Stomach (tissue), 19 donors: ENCODE results near the gene NR1I3. TPM values are rescaled to one million over a fixed set of nuclear protein-coding genes. Genes with fewer than 3 reads are reported as not detected.
A peak's percentile ranks its signal among the peaks of the same experiment; 100 is the strongest.

Experiments
- DNase-seq, 2 donors: peaks; one replicate each; pipeline versions ENCODE4 v3.0.0 to v3.0.0-alpha.2; 2013 to 2019
- H3K27ac ChIP-seq, 5 donors: fragments of 200-600 bp in 4 of 5; sonication (generic) in 4 of 5; one replicate each; pipeline ENCODE4 v1.5.1; 2013 to 2019; ENCODE audit warnings: mild to moderate bottlenecking in 1 of 5, moderate library complexity in 1 of 5
- H3K27me3 ChIP-seq, 3 donors: fragments of 200-600 bp; sonication (generic); one replicate each; pipeline ENCODE4 v1.5.1; 2017 to 2019; ENCODE audit warnings: mixed run types in 1 of 3
- H3K36me3 ChIP-seq, 4 donors: fragments of 200-600 bp; sonication (generic); 1 replicate in 3 of 4; 2 replicates in 1 of 4; pipeline ENCODE4 v1.5.1; 2016 to 2019
- H3K4me1 ChIP-seq, 4 donors: fragments of 200-600 bp; sonication (generic); one replicate each; pipeline ENCODE4 v1.5.1; 2016 to 2019
- H3K4me3 ChIP-seq, 4 donors: fragments of 200-600 bp; sonication (generic) in 3 of 4; one replicate each; pipeline ENCODE4 v1.5.1; 2016 to 2019; ENCODE audit warnings: mild to moderate bottlenecking in 1 of 4
- H3K9me3 ChIP-seq, 4 donors: fragments of 200-600 bp; sonication (generic); one replicate each; pipeline ENCODE4 v1.5.1; 2016 to 2019
- CTCF ChIP-seq, 7 experiments: fragments of 450-650 bp in 4 of 7; fragments of 200-600 bp in 3 of 7; sonication (generic) in 3 of 7; IDR thresholded peaks; one replicate each; pipeline ENCODE4 v1.5.1; 2016 to 2019; ENCODE audit warnings: antibody characterized with exemption in 7 of 7, control low read depth in 2 of 7, mild to moderate bottlenecking in 1 of 7
- EP300 ChIP-seq: sonication (generic); formaldehyde crosslinking; IDR thresholded peaks from one replicate; pipeline ENCODE4 v1.6.1; 2017; ENCODE audit warnings: antibody characterized with exemption
- POLR2A ChIP-seq, 4 donors: fragments of 450-650 bp; IDR thresholded peaks; one replicate each; pipeline ENCODE4 v1.6.1; 2016; ENCODE audit warnings: antibody characterized with exemption in 4 of 4, control low read depth in 2 of 4, mild to moderate bottlenecking in 1 of 4, moderate library complexity in 1 of 4
- POLR2AphosphoS5 ChIP-seq, 3 donors: sonication (generic); formaldehyde crosslinking; IDR thresholded peaks; one replicate each; pipeline ENCODE4 v1.6.1; 2016; ENCODE audit warnings: antibody characterized with exemption in 3 of 3
- WGBS, 5 donors: extraction: QIAGEN DNeasy Blood & Tissue Kit in 3 of 5; methylation state at CpG; one replicate each; pipeline versions ENCODE4 v1.1.5 to v1.1.7; 2013 to 2018; 5-methylcytosine and 5-hydroxymethylcytosine counted together
- intact Hi-C: fragments of 100-400 bp; cut with DNase I; formaldehyde crosslinking; loops from one replicate; pipeline ENCODE4 v1.15.1; 2023; ENCODE audit warnings: low total_unique reads
- long read RNA-seq, 10 donors: transcript quantifications; one replicate each; lab custom pipeline, GENCODE V29; 2026
- polyA plus RNA-seq, 3 donors: library from polyadenylated mRNA; stranded (reverse); fragments of 200-250 nt; gene quantifications; one replicate each; pipeline ENCODE4 v1.2.3, GENCODE V29; 2013
- total RNA-seq, 5 donors: library from RNA; depleted of rRNA; stranded (reverse); fragments of >200 nt; gene quantifications; one replicate each; pipeline versions ENCODE4 v1.1.0 to v1.2.3, GENCODE V29; 2014 to 2016
- donor health status: healthy with polysubstance abuse.
- donor health status: Bipolar disorder and iron deficiency.
- donor health status: healthy.

NR1I3 gene
- total RNA-seq (under 1 TPM in 1 of 5 donors, not detected in 4; 0.55 TPM), polyA plus RNA-seq (not detected)
- long read RNA-seq, donor 1 = 0 reads
- long read RNA-seq, donor 2, partial matches to known transcripts = 0 of 1 reads
- long read RNA-seq, donor 2, other reads (novel, unspliced or antisense) = 0 of 1 reads
- long read RNA-seq, donor 3 = 0 reads
- long read RNA-seq, donor 4 = 0 reads
- long read RNA-seq, donor 5 = 0 reads
- long read RNA-seq, donor 6 = 0 reads
- long read RNA-seq, donor 7 = 0 reads
- long read RNA-seq, donor 8 = 0 reads
- long read RNA-seq, donor 9 = 0 reads
- long read RNA-seq, donor 10 = 0 reads

- Histone ChIP-seq H3K27me3 (peaks cover 0 to 6% (median 0%) of the 10 kb centered on the region in 3 donors), H3K4me1 (no peaks in the 10 kb centered on the region), H3K9me3 (no peaks in the 10 kb centered on the region), H3K36me3 (no peaks in the 10 kb centered on the region), H3K27ac (no peak within 1 kb of the TSS), H3K4me3 (no peak within 1 kb of the TSS)
- TF ChIP-seq POLR2AphosphoS5 (IDR thresholded peaks at IDR 0.05) (no peak), POLR2A (IDR thresholded peaks at IDR 0.05) (no peak), CTCF (IDR thresholded peaks at IDR 0.05) (no peak), EP300 (no peak)
- intact Hi-C loops = no loop called here
- DNase-seq = no peak
- WGBS, 5 donors = 51 to 74% (median 66%) methylated on average over 4 of the region's 4 CpGs
Observed at GRCh38 chr1:161238039-161238473, at the start of gene NR1I3. NR1I3 (minus strand) TSS chr1:161238203; CDS start chr1:161236565, 1,638 bp downstream.

- H3K9me3 ChIP-seq = no peaks in the 10 kb centered on the region
- TF ChIP-seq POLR2AphosphoS5 (IDR thresholded peaks at IDR 0.05) = no peak
- no peak for TF ChIP-seq EP300
- no peak for TF ChIP-seq POLR2A (IDR thresholded peaks at IDR 0.05)
- no peak for TF ChIP-seq CTCF (IDR thresholded peaks at IDR 0.05)
- no peak overlapping the region for H3K4me3 ChIP-seq
- no peak overlapping the region for H3K27ac ChIP-seq
- intact Hi-C loops = no loop called here
- H3K4me1 ChIP-seq = no peaks in the 10 kb centered on the region
- WGBS, 5 donors = 76 to 90% (median 80%) methylated on average over 3 of the region's 3 CpGs
- DNase-seq = peak in 1 of 2 donors; percentile 15
- H3K27me3 ChIP-seq = no peaks in the 10 kb centered on the region
- no peaks in the 10 kb centered on the region for H3K36me3 ChIP-seq
Observed at GRCh38 chr1:161287482-161288054, 49.6 kb upstream of the NR1I3 start.

GRCh38 chr1:161285521-161285920 lies 47.5 kb upstream of the NR1I3 start:
- Histone ChIP-seq H3K36me3 (no peaks in the 10 kb centered on the region), H3K27ac (no peak overlapping the region), H3K4me3 (no peak overlapping the region), H3K9me3 (no peaks in the 10 kb centered on the region), H3K27me3 (no peaks in the 10 kb centered on the region), H3K4me1 (no peaks in the 10 kb centered on the region)
- 61 to 77% (median 69%) methylated on average over 5 of the region's 5 CpGs for WGBS, 5 donors
- intact Hi-C loops = no loop called here
- TF ChIP-seq CTCF (IDR thresholded peaks at IDR 0.05) (no peak), POLR2AphosphoS5 (IDR thresholded peaks at IDR 0.05) (no peak), POLR2A (IDR thresholded peaks at IDR 0.05) (no peak), EP300 (no peak)
- no peak for DNase-seq

GRCh38 chr1:161285113-161285512 lies 47.1 kb upstream of the NR1I3 start:
- no peak for DNase-seq
- WGBS, 5 donors = 95 to 98% (median 98%) methylated on average over 2 of the region's 2 CpGs
- no peaks in the 10 kb centered on the region for H3K27me3 ChIP-seq
- no peaks in the 10 kb centered on the region for H3K4me1 ChIP-seq
- intact Hi-C loops = no loop called here
- no peaks in the 10 kb centered on the region for H3K9me3 ChIP-seq
- H3K36me3 ChIP-seq = no peaks in the 10 kb centered on the region
- H3K4me3 ChIP-seq = no peak overlapping the region
- H3K27ac ChIP-seq = no peak overlapping the region
- no peak for TF ChIP-seq CTCF (IDR thresholded peaks at IDR 0.05)
- no peak for TF ChIP-seq POLR2A (IDR thresholded peaks at IDR 0.05)
- TF ChIP-seq POLR2AphosphoS5 (IDR thresholded peaks at IDR 0.05) = no peak
- no peak for TF ChIP-seq EP300
